Activated CD8-positive, alpha-beta memory T cell treated with anti-CD3 and anti-CD28 coated beads for 24 hours (primary cell): ENCODE measurements around the gene KLHL24.
A peak's percentile ranks its signal among the peaks of the same experiment; 100 is the strongest.
"Not testable (repeated sequence)": the region's sequence is repeated elsewhere in the genome, so short reads cannot be mapped to it uniquely, and the experiment has no call there.

ENCODE experiments used
- DNase-seq: peaks from one replicate; pipeline ENCODE4 v3.0.0-alpha.2; 2020

The KLHL24 gene, protein sequence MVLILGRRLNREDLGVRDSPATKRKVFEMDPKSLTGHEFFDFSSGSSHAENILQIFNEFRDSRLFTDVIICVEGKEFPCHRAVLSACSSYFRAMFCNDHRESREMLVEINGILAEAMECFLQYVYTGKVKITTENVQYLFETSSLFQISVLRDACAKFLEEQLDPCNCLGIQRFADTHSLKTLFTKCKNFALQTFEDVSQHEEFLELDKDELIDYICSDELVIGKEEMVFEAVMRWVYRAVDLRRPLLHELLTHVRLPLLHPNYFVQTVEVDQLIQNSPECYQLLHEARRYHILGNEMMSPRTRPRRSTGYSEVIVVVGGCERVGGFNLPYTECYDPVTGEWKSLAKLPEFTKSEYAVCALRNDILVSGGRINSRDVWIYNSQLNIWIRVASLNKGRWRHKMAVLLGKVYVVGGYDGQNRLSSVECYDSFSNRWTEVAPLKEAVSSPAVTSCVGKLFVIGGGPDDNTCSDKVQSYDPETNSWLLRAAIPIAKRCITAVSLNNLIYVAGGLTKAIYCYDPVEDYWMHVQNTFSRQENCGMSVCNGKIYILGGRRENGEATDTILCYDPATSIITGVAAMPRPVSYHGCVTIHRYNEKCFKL

GRCh38 chr3:183635431-183636220 lies at the start of gene KLHL24:
Gene KLHL24, plus strand, starts transcription at chr3:183635623. Its CDS starts 14,734 bp downstream, at chr3:183650357.
- peak; percentile 94 for DNase-seq

DNA sequence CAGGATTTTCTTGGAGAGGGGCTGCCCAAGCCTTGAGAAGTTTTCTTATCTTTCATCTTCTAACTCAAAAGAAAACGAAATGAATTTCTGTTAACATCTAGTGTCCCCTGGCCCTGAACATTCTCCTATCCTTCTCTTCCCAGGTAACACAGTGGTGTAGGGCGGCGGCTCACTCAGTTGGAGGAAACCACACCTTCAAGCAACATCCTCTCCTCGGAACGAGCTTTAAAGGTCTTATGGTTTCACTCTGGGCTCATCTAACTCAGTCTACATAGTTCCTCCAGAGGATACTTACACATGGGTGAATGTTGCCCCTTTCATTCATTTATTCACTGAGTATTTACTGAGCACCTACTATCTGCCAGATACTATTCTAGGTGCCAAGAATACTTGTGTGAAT lies 48.9 kb upstream of the KLHL24 start:
- no peak for DNase-seq

GRCh38 chr3:183587336-183587735 lies 48.1 kb upstream of the KLHL24 start:
- DNase-seq: no peak

DNA sequence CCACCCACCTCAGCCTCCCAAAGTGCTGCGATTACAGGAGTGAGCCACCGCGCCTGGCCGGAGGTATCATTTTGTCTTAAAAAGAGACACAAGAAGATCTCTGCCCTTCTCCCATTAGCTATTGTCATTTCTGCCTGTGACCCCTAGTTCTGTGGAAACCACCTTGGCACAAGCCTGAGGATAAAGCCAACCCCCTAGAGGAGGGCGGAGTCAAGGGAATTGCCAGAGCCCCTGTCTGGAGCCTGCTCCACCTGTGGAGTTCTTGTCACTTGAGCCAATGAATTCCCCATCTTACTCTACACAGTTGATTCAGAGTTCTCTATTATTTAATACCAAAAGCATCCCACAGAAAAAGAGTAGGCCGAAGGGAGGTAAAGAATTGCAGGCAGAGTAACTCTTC lies 45.0 kb upstream of the KLHL24 start:
- DNase-seq: no peak

DNA sequence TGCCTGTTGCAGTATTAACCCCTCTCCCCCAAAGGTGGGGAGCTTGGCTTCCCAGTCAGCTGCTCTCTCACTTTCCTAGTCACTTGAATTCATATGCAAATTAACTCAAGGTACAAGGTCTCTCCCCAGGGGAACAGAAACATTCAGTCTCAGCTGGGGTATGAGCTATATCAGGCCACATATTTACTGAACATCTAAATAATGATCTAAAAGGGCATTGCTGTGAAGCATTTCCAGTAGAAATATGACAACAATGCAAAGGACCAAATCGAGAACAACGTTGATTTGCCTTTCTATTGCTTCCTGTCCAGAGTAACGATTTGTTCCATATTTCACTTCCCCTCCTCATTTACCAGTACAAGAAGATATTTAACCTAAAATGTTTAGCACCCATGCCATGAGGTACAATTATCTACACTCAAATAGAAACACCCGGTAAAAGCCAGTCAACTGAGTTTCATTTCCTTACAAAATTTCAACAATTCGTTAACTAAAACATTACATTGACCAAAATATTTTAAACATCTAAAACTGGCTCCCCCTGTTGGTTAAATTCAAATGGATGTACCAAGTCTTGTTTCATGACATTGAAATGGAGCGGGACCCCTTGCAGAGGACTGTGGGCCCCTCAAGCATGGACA lies 43.4 kb upstream of the KLHL24 start:
- DNase-seq: no peak

GRCh38 chr3:183592821-183593220 lies 42.6 kb upstream of the KLHL24 start:
- DNase-seq: no peak

- DNase-seq: no peak
Measured at GRCh38 chr3:183594636-183595035, 40.8 kb upstream of the KLHL24 start.

DNA sequence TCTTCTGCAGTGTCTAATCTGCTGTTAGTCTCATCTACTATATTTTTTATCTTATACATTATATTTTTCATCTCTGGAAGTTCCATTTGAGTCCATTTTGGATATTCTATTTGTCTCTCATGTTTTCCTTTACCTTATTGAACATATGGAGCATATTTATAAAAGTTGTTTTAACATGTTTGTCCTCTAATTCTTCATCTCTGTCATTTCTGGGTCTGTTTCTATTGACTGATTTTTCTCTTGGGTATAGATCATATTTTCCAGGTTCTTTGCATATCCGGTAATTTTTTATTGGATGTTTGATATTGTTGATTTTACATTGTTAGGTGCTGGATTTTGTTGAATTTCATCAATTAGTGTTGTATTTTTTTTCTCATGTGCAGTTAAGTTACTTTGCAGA lies 37.5 kb upstream of the KLHL24 start:
- no peak for DNase-seq

DNA sequence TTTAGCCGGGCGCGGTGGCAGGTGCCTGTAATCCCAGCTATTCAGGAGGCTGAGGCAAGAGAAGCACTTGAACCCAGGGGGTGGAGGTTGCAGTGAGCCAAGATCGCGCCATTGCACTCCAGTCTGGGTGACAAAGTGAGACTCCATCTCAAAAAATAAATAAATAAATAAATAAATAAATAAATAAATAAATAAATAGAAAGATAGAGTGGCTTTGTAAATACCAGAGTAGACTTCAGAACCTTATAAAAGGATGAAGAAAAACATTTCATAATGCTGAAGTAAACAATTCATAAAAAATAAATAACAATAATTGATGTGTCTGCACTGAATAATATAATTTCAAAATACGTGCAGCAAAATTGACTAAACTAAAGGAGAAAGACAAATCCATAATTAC lies 24.1 kb upstream of the KLHL24 start:
- not testable (repeated sequence) for DNase-seq

GRCh38 chr3:183613366-183614285 lies 21.8 kb upstream of the KLHL24 start:
- no peak for DNase-seq

DNA sequence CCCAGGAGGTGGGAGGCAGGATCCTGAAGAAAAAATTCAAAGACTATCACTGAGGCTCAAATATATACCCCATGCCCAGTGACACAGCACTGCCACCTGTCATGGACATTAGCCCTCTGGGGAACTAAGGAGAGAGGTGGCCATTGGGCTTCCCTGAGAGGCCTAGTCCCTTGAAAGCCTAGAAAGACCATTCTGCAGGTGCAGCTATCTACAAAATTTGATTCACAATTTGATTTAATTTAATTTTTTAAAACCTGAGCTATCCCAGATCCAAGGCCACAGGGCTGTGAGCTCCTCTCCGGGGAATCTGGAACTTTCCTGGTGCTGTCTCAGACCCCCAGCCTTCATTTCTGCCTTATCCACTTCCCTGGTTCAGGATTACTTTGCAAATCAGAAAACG lies 16.9 kb upstream of the KLHL24 start:
- no peak for DNase-seq

DNA sequence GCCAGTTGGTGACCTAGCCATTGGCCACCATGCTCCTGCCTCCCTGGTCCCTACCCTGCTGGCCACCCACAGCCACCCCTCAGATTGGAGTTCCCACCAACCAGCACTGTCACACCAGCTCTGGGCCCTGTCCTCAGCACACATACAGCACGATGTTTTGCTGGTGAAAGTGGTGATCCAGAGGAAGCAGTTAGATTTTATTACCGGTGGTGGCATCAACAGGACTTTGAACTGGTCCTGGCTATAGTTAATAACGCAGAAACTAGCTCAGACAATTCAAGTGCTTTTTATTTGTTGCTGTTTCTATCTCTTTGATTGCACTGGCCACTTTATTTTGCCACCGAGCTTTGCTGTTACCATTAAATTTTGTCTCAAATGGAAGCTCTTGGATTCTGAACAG lies 16.4 kb upstream of the KLHL24 start:
- DNase-seq: no peak

DNA sequence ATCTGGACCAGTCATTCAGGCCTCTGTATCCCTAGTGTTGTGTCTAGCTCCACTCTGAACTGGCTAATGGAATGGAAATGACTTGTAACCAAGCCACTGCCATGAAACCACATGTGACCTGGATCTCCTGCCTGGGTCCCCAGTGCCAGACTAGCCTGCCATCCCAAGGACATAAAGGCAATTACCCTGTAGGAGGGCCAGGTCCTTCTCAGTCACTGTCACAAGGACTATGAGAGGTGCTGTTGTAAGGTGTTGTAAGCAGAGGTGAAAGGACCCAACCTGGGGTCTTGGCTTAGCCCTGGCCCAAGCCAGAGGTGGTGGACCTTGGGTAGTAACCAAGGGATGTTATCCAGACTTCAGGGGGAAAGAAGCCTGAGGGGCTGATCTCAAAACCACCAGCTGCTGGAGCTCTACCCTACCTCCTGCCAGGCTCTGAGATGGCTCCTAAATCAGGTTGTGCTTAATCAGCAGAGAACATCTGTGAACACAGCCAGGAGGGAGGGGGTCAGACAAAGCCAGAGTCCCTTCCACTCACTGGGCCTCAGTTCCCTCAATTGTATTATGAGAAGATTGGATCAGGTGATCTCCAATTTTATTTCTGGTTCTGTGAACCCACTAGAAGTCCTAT lies 15.7 kb upstream of the KLHL24 start:
- no peak for DNase-seq

DNA sequence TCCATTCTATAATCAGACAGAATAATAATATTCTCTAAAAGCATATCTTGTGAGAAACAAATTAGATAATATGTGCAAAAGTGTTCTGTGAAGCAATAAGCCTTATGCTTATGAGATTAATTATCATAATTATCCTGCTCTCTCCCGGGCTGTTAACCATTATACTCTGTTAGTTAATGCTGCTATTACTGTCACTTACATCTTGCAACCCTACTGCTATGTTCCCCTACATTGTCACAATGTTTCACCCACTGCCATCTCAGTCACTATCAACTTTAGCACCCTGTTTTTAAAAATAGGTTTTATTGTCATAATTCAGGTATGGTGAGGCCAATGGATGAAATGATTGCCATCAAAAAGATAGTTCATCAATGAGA lies 15.2 kb upstream of the KLHL24 start:
- no peak for DNase-seq

DNA sequence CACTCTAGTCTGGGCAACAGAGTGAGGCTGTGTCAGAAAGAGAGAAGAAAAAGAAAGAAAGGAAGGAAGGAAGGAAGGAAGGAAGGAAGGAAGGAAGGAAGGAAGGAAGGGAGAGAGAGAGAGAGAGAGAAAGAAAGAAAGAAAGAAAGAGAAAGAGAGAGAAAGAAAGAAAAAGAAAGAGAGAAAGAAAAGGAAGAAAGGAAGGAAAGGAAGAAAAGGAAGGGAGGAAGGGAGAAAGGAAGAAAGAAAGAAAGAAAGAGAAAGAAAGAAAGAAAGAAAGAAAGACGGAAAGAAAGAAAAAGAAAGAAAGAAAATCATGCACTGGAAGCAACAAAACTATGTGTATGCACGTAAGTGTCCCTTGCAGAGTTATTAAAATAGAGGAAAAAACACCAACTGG lies 12.9 kb upstream of the KLHL24 start:
- DNase-seq: not testable (repeated sequence)

DNA sequence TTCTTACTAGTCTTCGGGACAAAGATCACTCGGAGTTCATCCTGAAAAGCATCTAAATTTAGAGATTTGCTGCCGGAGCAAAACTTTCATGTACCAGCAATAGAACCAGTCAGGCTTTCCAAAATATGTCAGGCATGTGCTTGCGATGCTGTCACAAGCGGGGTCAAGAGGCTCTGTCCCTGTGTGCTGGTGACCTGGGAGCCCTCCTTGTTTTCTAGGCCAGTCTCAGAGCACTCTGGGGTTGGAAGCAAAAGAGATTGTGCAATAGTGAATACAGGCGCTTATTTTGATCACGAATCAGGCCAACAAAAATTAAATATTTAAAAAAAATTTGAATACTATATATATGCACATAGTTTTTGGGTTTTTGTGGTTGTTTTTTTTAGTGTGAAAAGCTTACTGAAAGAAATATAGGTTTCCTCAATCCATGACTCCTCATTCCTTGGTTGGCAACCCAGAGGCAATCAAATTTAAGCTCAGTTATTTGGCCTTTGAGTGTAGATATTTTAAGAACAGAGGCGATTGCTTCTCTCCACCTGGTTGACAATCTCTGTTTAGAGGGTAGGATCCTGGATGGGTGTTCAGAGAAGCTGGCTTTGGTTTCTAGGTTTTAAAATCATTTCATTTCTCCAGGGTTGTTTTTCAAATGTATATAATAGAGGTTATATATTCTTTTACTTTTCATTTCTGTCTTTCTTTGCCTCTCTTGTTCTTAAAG lies 8.4 kb upstream of the KLHL24 start:
- no peak for DNase-seq

DNA sequence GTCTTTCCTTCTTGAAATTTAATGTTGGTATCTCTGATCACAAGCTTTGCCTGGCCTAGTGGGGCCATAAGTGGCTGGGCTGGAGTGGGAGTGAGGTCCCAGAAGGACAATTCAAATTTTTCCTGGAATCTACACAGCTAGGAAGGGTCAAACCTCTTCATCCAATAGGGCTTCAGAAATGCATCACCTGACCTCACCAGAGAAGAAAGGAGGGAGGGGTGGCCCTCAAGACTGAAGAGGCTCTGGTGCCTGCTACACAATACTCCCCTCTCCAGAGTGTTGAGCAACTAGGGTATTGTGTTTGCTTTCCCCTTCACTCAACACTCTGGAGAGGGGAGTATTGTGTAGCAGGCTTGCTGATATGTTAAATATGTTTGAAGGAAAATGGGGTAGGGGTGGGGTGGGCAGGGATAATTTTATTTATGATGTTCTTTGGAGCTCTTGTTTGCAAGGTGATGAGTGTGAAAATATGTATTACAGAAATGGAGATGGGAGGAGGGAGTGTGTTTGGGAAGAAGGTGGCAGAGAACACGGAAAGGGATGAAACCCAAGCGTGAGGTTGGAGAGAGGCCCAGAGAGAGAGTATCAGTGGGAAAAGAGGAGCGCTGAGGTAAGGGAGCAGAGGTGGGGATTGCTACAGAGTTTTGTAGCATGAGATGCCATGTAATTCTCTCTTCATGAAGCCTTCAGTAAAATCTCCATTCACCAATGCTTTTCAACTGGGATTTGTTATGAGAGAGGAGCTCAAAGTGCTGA lies 5.7 kb upstream of the KLHL24 start:
- no peak for DNase-seq

DNA sequence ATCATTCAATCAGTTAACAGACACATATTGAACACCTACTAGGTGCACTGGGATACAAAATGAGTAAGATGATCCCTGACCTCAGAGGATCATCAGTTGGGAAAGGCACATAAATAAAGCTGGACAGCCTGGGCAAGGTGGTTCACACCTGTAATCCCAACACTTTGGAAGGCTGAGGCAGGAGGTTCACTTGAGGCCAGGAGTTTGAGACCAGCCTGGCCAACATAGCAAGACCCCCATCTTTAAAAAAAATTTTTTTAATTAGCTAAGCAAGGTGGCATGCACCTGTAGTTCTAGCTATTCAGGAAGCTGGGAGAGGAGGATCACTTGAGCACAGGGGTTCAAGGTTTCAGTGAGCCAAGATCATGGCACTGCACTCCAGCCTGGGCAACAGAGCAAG lies 3.7 kb upstream of the KLHL24 start:
- DNase-seq: no peak

DNA sequence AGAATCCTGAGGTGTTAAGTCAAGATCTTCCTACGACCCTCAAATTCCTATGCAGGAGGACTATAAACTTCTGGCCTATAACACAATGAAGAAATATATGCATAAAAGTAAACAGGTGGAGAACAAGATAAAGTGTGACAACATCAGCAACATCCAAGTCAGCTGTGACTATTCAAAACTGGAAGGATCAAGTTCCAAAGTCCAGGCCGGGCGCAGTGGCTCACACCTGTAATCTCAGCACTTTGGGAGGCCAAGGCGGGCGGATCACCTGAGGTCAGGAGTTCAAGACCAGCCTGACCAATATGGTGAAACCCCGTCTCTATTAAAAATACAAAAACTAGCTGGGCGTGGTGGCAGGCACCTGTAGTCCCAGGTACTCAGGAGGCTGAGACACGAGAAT lies 2.7 kb upstream of the KLHL24 start:
- DNase-seq: not testable (repeated sequence)

GRCh38 chr3:183634707-183635106 lies 716 bp upstream of the KLHL24 start:
- DNase-seq: no peak

DNA sequence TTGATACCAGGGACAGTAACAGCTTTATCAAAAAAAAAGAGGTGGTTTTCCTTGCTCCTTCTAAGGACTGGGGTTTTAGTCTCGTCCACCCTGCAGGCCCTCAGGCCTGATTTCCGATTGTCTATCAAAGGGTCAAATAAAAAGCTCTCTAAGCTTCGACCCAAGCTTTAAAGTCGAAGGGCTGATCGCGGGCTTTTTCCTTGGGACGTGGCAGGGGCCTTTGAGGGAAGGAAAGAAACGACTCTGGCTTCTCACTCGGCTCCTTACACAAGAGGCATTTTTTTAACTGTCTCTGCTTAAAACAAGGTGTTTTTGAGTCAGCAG lies 354 bp upstream of the KLHL24 start:
- DNase-seq: no peak
